Tibial nerve (tissue), 3 donors: Measurements from ENCODE around the gene SPC24.
A peak's percentile ranks its signal among the peaks of the same experiment; 100 is the strongest.

ENCODE experiments used
- CTCF ChIP-seq, 5 experiments: fragments of 200-600 bp in 3 of 5; fragments of 450-650 bp in 2 of 5; sonication (generic) in 3 of 5; IDR thresholded peaks; one replicate each; pipeline ENCODE4 v1.5.1; 2016 to 2019; ENCODE audit warnings: antibody characterized with exemption in 5 of 5, mild to moderate bottlenecking in 3 of 5, moderate library complexity in 2 of 5
- POLR2A ChIP-seq, 2 donors: fragments of 450-650 bp; IDR thresholded peaks; one replicate each; pipeline ENCODE4 v1.6.1; 2017; ENCODE audit warnings: antibody characterized with exemption in 2 of 2, mild to moderate bottlenecking in 2 of 2, moderate library complexity in 2 of 2

- TF ChIP-seq CTCF (IDR thresholded peaks at IDR 0.05) (no peak), POLR2A (IDR thresholded peaks at IDR 0.05) (peak in 1 of 2 donors; percentile 9)
Observed at GRCh38 chr19:11152318-11153062, 3.1 kb downstream of the SPC24 start.
